Endothelial cell of umbilical vein (primary cell): Measurements from ENCODE around the gene SLC38A8. TPM values are rescaled to one million over a fixed set of nuclear protein-coding genes. Genes with fewer than 3 reads are reported as not detected.
A peak's percentile ranks its signal among the peaks of the same experiment; 100 is the strongest.

ENCODE experiments used
- BruUV-seq: library from RNA; stranded (reverse); fragments of 400-500 nt; replicated peaks from 2 replicates; lab custom pipeline; 2021; lab: Mats Ljungman, UMichigan
- CTCF ChIA-PET: fragments of 300-600, 350-600 bp; sonication (Branson Sonifier 250); formaldehyde crosslinking; loops from one replicate; lab custom pipeline; 2021; ENCODE audit warnings: antibody characterized with exemption, inconsistent platforms; lab: Charles Lee
- POLR2A ChIA-PET: fragments of 300-600, 350-600 bp; sonication (Branson Sonifier 250); formaldehyde crosslinking; loops from one replicate; lab custom pipeline; 2021; ENCODE audit warnings: antibody characterized with exemption, inconsistent platforms; lab: Charles Lee
- DNase-seq: peaks from one replicate; pipeline ENCODE4 v3.0.0-alpha.2; 2011; ENCODE audit warnings: low read depth, low spot score
- FAIRE-seq: peaks from 2 replicates; lab custom pipeline; 2011; peaks lifted over from hg19 to GRCh38; lab: Jason Lieb, UNC
- H2AFZ ChIP-seq: 2 replicates; pipeline ENCODE4 v1.6.0; 2012; ENCODE audit warnings: low read depth, low read length, control low read depth, inconsistent platforms
- H3K27ac ChIP-seq: 2 replicates; pipeline ENCODE4 v1.5.1; 2011; ENCODE audit warnings: low read depth, mild to moderate bottlenecking, control low read depth, low read length, moderate library complexity; ENCODE audit not compliant: insufficient read depth
- H3K27me3 ChIP-seq, 2 experiments: 2 replicates each; pipeline versions ENCODE4 v1.6.0 to v1.6.1; 2011; ENCODE audit warnings: low read length in 2 of 2, mixed read lengths in 1 of 2; ENCODE audit not compliant: control insufficient read depth in 2 of 2, insufficient read depth in 2 of 2
- H3K36me3 ChIP-seq, 2 experiments: 2 replicates in 1 of 2; 3 replicates in 1 of 2; pipeline ENCODE4 v1.5.1; 2011; ENCODE audit warnings: low read length in 2 of 2, mild to moderate bottlenecking in 1 of 2, moderate library complexity in 1 of 2; ENCODE audit not compliant: control insufficient read depth in 2 of 2, insufficient read depth in 2 of 2; ENCODE audit errors: extremely low read depth in 1 of 2
- H3K4me1 ChIP-seq: 3 replicates; pipeline ENCODE4 v1.5.1; 2011; ENCODE audit warnings: mild to moderate bottlenecking, low read length; ENCODE audit not compliant: control insufficient read depth, insufficient read depth; ENCODE audit errors: extremely low read depth
- H3K4me2 ChIP-seq: 2 replicates; pipeline ENCODE4 v1.6.1; 2011; ENCODE audit warnings: low read length, control low read depth, mixed read lengths; ENCODE audit not compliant: insufficient read depth
- H3K4me3 ChIP-seq, 3 experiments: fragments of 200-600 bp in 1 of 3; sonication (generic), shearing (Covaris generic) in 1 of 3; replicated peaks in 1 of 3; 2 replicates each; pipeline ENCODE4 v1.5.1; 2011 to 2016; ENCODE audit warnings: control low read depth in 3 of 3, low read length in 3 of 3, mild to moderate bottlenecking in 2 of 3, inconsistent platforms in 1 of 3, low read depth in 1 of 3, moderate library complexity in 1 of 3; ENCODE audit not compliant: insufficient read depth in 1 of 3
- H3K79me2 ChIP-seq: 2 replicates; pipeline ENCODE4 v1.6.0; 2012; ENCODE audit warnings: low read length, inconsistent platforms; ENCODE audit not compliant: control insufficient read depth, insufficient read depth
- H3K9ac ChIP-seq: replicated peaks from 2 replicates; pipeline ENCODE3; 2011; ENCODE audit warnings: low read length, control low read depth; ENCODE audit not compliant: insufficient read depth; ENCODE audit errors: extremely low read depth
- H3K9me1 ChIP-seq: replicated peaks from 3 replicates; pipeline ENCODE4 v1.6.0; 2011; ENCODE audit warnings: mild to moderate bottlenecking, low read length; ENCODE audit not compliant: control insufficient read depth, insufficient read depth; ENCODE audit errors: extremely low read depth
- H3K9me3 ChIP-seq: replicated peaks from 2 replicates; pipeline ENCODE4 v1.5.1; 2012; ENCODE audit warnings: low read length, inconsistent platforms; ENCODE audit not compliant: control insufficient read depth, insufficient read depth
- H4K20me1 ChIP-seq: replicated peaks from 2 replicates; pipeline ENCODE3; 2011; ENCODE audit warnings: mild to moderate bottlenecking, low read length; ENCODE audit not compliant: control insufficient read depth, insufficient read depth; ENCODE audit errors: extremely low read depth
- CTCF ChIP-seq, 2 donors: IDR thresholded peaks; 1 replicate in 1 of 2; 2 replicates in 1 of 2; pipeline ENCODE4 v1.5.1; 2011; ENCODE audit warnings: low read length in 2 of 2, mild to moderate bottlenecking in 2 of 2, moderate library complexity in 2 of 2, control low read depth in 1 of 2, inconsistent platforms in 1 of 2, low read depth in 1 of 2; ENCODE audit not compliant: insufficient read depth in 1 of 2; ENCODE audit errors: extremely low read depth in 1 of 2
- FOS ChIP-seq: IDR thresholded peaks from 2 replicates; pipeline ENCODE4 v1.6.1; 2011; ENCODE audit warnings: mild to moderate bottlenecking, low read length, moderate library complexity, borderline replicate concordance; ENCODE audit not compliant: insufficient read depth
- GATA2 ChIP-seq: IDR thresholded peaks from 2 replicates; pipeline ENCODE4 v1.7.0; 2011; ENCODE audit warnings: low read depth, mild to moderate bottlenecking, moderate library complexity, mixed read lengths, low read length; ENCODE audit not compliant: insufficient read length, insufficient read depth
- POLR2A ChIP-seq: IDR thresholded peaks from 2 replicates; pipeline ENCODE4 v1.6.1; 2012; ENCODE audit warnings: low read depth, mild to moderate bottlenecking, control low read depth, low read length
- dilution Hi-C: fragments of 300-500 bp; cut with MboI; formaldehyde crosslinking; loops from one replicate; pipeline ENCODE4 v1.15.0; 2019; ENCODE audit warnings: low sequenced_read_pairs; ENCODE audit not compliant: extremely low pct_ligation_motif_present
- intact Hi-C: fragments of 100-400 bp; cut with micrococcal nuclease; formaldehyde crosslinking; loops from one replicate; pipeline ENCODE4 v1.10.0; 2022
- polyA plus RNA-seq, 4 experiments: library from polyadenylated mRNA; depleted of rRNA in 3 of 4; stranded (reverse) in 3 of 4; unstranded in 1 of 4; fragments of >200 nt; gene quantifications; 2 replicates each; pipeline versions ENCODE4 v1.2.1 to v1.2.3, GENCODE V29; 2011 to 2012; ENCODE audit warnings: missing spikeins in 1 of 4
- total RNA-seq: library from RNA; stranded (reverse); gene quantifications from 2 replicates; pipeline ENCODE4 v1.2.3, GENCODE V29; 2021

SLC38A8 gene
- total and polyA plus RNA-seq, 2 donors (not counting 3 experiments of a cell fraction or from before 2014, with no cell fraction given): not detected

GRCh38 chr16:84024854-84025253, 17.7 kb downstream of the SLC38A8 start:
- no peak for FAIRE-seq

More at GRCh38 chr16:84024854-84025253, 17.7 kb downstream of the SLC38A8 start:
- H3K9ac ChIP-seq: no peak overlapping the region
- H3K9me1 ChIP-seq: no peaks in the 10 kb centered on the region
- H2AFZ ChIP-seq: no peak overlapping the region
- BruUV-seq: no TSS peak
- intact Hi-C loops: no loop called here
- ChIA-PET CTCF (no interaction called here), POLR2A (no interaction called here)
- H3K9me3 ChIP-seq: no peaks in the 10 kb centered on the region
- no peaks in the 10 kb centered on the region for H3K36me3 ChIP-seq
- no peaks in the 10 kb centered on the region for H3K4me1 ChIP-seq
- no peaks in the 10 kb centered on the region for H3K79me2 ChIP-seq
- H3K27ac ChIP-seq: no peak overlapping the region
- no peaks in the 10 kb centered on the region for H3K27me3 ChIP-seq
- peak; percentile 20 for DNase-seq
- no peak overlapping the region for H3K4me2 ChIP-seq
- dilution Hi-C loops: no loop called here
- no peaks in the 10 kb centered on the region for H4K20me1 ChIP-seq
- TF ChIP-seq GATA2 (no peak), CTCF (IDR thresholded peaks at IDR 0.05; ENCODE audit: extremely low read depth in 1 of 2, insufficient read depth in 1 of 2, low read depth in 1 of 2, low read length in 2 of 2) (no peak), POLR2A (no peak), FOS (peak; percentile 72)
- no peak overlapping the region for H3K4me3 ChIP-seq
